ENCODE results near the gene MED13L. TPM values are rescaled to one million over a fixed set of nuclear protein-coding genes. Genes with fewer than 3 reads are reported as not detected.
A peak's percentile ranks its signal among the peaks of the same experiment; 100 is the strongest.

Gene MED13L
- total RNA-seq, 4 donors from 2014 or later: 153 to 251 (median 194) TPM

GRCh38 chr12:116026768-116027550, 250.5 kb downstream of the MED13L start:
- DNase-seq (ENCODE audit: low spot score) (no peak), ATAC-seq (ENCODE audit: low FRiP score) (no peak)
- no peak for TF ChIP-seq CTCF (IDR thresholded peaks at IDR 0.05)

- TF ChIP-seq CTCF (IDR thresholded peaks at IDR 0.05): no peak
- ATAC-seq (ENCODE audit: low FRiP score) (no peak), DNase-seq (ENCODE audit: low spot score) (no peak)
These were observed 251.1 kb downstream of the MED13L start for GRCh38 chr12:116026346-116026745.

- TF ChIP-seq CTCF (IDR thresholded peaks at IDR 0.05): no peak
- no peak for DNase-seq (ENCODE audit: low spot score)
- ATAC-seq (ENCODE audit: low FRiP score): no peak
These were observed 252.7 kb downstream of the MED13L start for GRCh38 chr12:116024769-116025168.

GRCh38 chr12:116019415-116019814, 258.1 kb downstream of the MED13L start:
- ATAC-seq (ENCODE audit: low FRiP score) (no peak), DNase-seq (ENCODE audit: low spot score) (no peak)
- no peak for TF ChIP-seq CTCF (IDR thresholded peaks at IDR 0.05)

GRCh38 chr12:116018282-116018681, 259.2 kb downstream of the MED13L start:
- DNase-seq (ENCODE audit: low spot score) (no peak), ATAC-seq (ENCODE audit: low FRiP score) (no peak)
- no peak for TF ChIP-seq CTCF (IDR thresholded peaks at IDR 0.05)

- no peak for TF ChIP-seq CTCF (IDR thresholded peaks at IDR 0.05)
- ATAC-seq (ENCODE audit: low FRiP score): peak; percentile 37
- no peak for DNase-seq (ENCODE audit: low spot score)
These were observed 262.0 kb downstream of the MED13L start for GRCh38 chr12:116015525-116015924.

- ATAC-seq (ENCODE audit: low FRiP score) (no peak), DNase-seq (ENCODE audit: low spot score) (no peak)
- TF ChIP-seq CTCF (IDR thresholded peaks at IDR 0.05): no peak
These were observed 264.7 kb downstream of the MED13L start for GRCh38 chr12:116012757-116013156.

All from omental fat pad (tissue), 4 donors.